Mucosa of descending colon (tissue), 3 donors: Measurements from ENCODE around the gene MAPK8IP2. TPM values are rescaled to one million over a fixed set of nuclear protein-coding genes. Genes with fewer than 3 reads are reported as not detected.

ENCODE experiments used
- ATAC-seq: fragments of 200-7000 bp; cut with Tn5 transposase; one replicate; pipeline ENCODE4 v1.9.1; 2020; ENCODE audit warnings: mild to moderate bottlenecking, moderate library complexity
- DNase-seq, 3 donors: peaks; one replicate each; pipeline ENCODE4 v3.0.0-alpha.2; 2020
- H3K36me3 ChIP-seq: fragments of 200-600 bp; one replicate; pipeline ENCODE4 v1.8.0; 2021; ENCODE audit warnings: low read depth, mild to moderate bottlenecking
- H3K4me1 ChIP-seq: fragments of 200-600 bp; one replicate; pipeline ENCODE4 v1.8.0; 2021; ENCODE audit warnings: low read depth, mild to moderate bottlenecking
- H3K4me3 ChIP-seq: fragments of 200-600 bp; one replicate; pipeline ENCODE4 v1.8.0; 2021; ENCODE audit warnings: mild to moderate bottlenecking
- H3K9me3 ChIP-seq: fragments of 200-600 bp; one replicate; pipeline ENCODE4 v1.8.0; 2021; ENCODE audit warnings: mild to moderate bottlenecking
- intact Hi-C, 2 donors: fragments of 100-400 bp; cut with DNase I in 1 of 2; cut with micrococcal nuclease in 1 of 2; formaldehyde crosslinking; loops; one replicate each; pipeline versions ENCODE4 v1.11.0 to v1.11.1; 2022; cut with DNase I, micrococcal nuclease
- total RNA-seq, 3 donors: library from RNA; stranded (reverse); fragmentation: NEBNext Ultra II Directional in 2 of 3; extraction: Animal tissue kit (Norgen Biotek cat#: 25700) in 2 of 3; gene quantifications; one replicate each; pipeline versions ENCODE4 v1.2.1 to v1.2.4, GENCODE V29; 2021 to 2023
- TF ChIP-seq, protein P1 (sequence below): fragments of 200-600 bp; IDR thresholded peaks from one replicate; pipeline ENCODE4 v1.8.0; 2022; ENCODE audit warnings: antibody characterized with exemption, mild to moderate bottlenecking
- donor health status: DM: no; HTN: no; CAD: no; lungs with moderate emphysema.
- donor health status: DM: no; HTN: no; CAD: no.
- donor health status: DM: no; HTN: yes; CAD: no.

MAPK8IP2 gene
- total RNA-seq, 3 donors from 2014 or later = 0.63 to 4.2 (median 0.64) TPM

GRCh38 chr22:50610041-50610451 lies 9.5 kb downstream of the MAPK8IP2 start:
- TF ChIP-seq, protein P1, sequence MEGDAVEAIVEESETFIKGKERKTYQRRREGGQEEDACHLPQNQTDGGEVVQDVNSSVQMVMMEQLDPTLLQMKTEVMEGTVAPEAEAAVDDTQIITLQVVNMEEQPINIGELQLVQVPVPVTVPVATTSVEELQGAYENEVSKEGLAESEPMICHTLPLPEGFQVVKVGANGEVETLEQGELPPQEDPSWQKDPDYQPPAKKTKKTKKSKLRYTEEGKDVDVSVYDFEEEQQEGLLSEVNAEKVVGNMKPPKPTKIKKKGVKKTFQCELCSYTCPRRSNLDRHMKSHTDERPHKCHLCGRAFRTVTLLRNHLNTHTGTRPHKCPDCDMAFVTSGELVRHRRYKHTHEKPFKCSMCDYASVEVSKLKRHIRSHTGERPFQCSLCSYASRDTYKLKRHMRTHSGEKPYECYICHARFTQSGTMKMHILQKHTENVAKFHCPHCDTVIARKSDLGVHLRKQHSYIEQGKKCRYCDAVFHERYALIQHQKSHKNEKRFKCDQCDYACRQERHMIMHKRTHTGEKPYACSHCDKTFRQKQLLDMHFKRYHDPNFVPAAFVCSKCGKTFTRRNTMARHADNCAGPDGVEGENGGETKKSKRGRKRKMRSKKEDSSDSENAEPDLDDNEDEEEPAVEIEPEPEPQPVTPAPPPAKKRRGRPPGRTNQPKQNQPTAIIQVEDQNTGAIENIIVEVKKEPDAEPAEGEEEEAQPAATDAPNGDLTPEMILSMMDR = no peak
- Histone ChIP-seq H3K4me3 (no peak overlapping the region), H3K9me3 (no peaks in the 10 kb centered on the region), H3K4me1 (peaks cover 10% of the 10 kb centered on the region), H3K36me3 (no peaks in the 10 kb centered on the region)
- intact Hi-C loops = no loop called here
- DNase-seq (no peak), ATAC-seq (no peak)

GRCh38 chr22:50610581-50610980 lies 10.0 kb downstream of the MAPK8IP2 start:
- Histone ChIP-seq H3K9me3 (no peaks in the 10 kb centered on the region), H3K4me1 (peaks cover 10% of the 10 kb centered on the region), H3K4me3 (no peak overlapping the region), H3K36me3 (no peaks in the 10 kb centered on the region)
- DNase-seq (no peak), ATAC-seq (no peak)
- intact Hi-C loops = no loop called here
- TF ChIP-seq, protein P1 = no peak

- intact Hi-C loops = no loop called here
- no peak overlapping the region for H3K4me3 ChIP-seq
- no peak for DNase-seq
- TF ChIP-seq, protein P1 = no peak
- no peak for ATAC-seq
- peaks cover 10% of the 10 kb centered on the region for H3K4me1 ChIP-seq
- H3K9me3 ChIP-seq = no peaks in the 10 kb centered on the region
- H3K36me3 ChIP-seq = no peaks in the 10 kb centered on the region
Measured at GRCh38 chr22:50611341-50612060, 10.9 kb downstream of the MAPK8IP2 start.

- TF ChIP-seq, protein P1 = no peak
- ATAC-seq = no peak
- no peaks in the 10 kb centered on the region for H3K9me3 ChIP-seq
- no peak for DNase-seq
- no peak overlapping the region for H3K4me3 ChIP-seq
- no peaks in the 10 kb centered on the region for H3K36me3 ChIP-seq
- peaks cover 10% of the 10 kb centered on the region for H3K4me1 ChIP-seq
- intact Hi-C loops = no loop called here
Measured at GRCh38 chr22:50612168-50612527, 11.6 kb downstream of the MAPK8IP2 start.

- intact Hi-C loops = no loop called here
- Histone ChIP-seq H3K36me3 (no peaks in the 10 kb centered on the region), H3K4me1 (peaks cover 10% of the 10 kb centered on the region), H3K4me3 (no peak overlapping the region), H3K9me3 (no peaks in the 10 kb centered on the region)
- DNase-seq (peak in 2 of 3 donors; percentile 53 to 70), ATAC-seq (peak; percentile 86)
- TF ChIP-seq, protein P1 = no peak
Measured at GRCh38 chr22:50612528-50613221, 12.1 kb downstream of the MAPK8IP2 start.
